H4 (cell line): Measurements from ENCODE around the gene CR2. TPM values are rescaled to one million over a fixed set of nuclear protein-coding genes. Genes with fewer than 3 reads are reported as not detected.
"Not testable (repeated sequence)": the region's sequence is repeated elsewhere in the genome, so short reads cannot be mapped to it uniquely, and the experiment has no call there.

Source experiments
- DNase-seq: peaks from one replicate; pipeline ENCODE4 v3.0.0-alpha.2; 2015; ENCODE audit warnings: low spot score
- total RNA-seq: library from RNA; depleted of rRNA; stranded (reverse); fragments of >200 nt; shearing (Covaris generic); gene quantifications from 2 replicates; pipeline ENCODE4 v1.2.3, GENCODE V29; 2014

Gene CR2
- total RNA-seq, 1 experiment from 2014 or later = 0.08 TPM

DNA sequence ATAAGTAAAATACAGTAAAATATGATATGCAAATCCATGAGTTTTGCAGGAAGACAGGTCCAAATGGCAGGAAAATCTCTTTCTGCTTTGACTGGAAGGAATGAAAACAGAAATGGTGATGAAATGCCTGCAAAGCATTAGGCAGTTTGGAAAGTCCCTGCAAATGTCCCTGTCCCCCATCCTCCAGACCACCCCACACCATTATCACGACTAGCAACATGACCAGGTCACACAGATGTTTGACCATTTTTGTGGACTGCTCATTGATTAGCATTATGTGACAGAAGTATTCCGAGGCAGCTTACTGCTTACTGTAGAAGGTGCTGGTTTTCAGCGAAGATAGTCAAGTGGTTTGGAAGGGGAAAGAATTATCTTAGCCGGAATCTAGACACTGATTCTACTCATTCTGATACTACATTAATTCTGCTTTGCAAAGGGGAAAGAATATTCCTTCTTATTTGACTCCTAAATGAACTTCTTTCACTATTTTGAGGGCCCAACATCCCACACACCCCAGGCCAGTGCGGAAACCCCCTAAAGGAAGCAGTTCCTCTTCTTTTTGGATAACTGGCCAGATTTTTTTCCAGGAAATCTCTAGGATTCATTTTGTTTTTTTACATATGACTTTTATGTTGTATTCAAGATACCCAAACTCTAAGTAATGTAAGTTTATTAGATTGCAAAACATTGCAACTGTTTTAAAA lies 9.5 kb upstream of the CR2 start:
- no peak for DNase-seq

GRCh38 chr1:207453710-207454045 lies 450 bp upstream of the CR2 start:
- no peak for DNase-seq

- DNase-seq = no peak
Measured at GRCh38 chr1:207455183-207455754, 1.1 kb downstream of the CR2 start.

DNA sequence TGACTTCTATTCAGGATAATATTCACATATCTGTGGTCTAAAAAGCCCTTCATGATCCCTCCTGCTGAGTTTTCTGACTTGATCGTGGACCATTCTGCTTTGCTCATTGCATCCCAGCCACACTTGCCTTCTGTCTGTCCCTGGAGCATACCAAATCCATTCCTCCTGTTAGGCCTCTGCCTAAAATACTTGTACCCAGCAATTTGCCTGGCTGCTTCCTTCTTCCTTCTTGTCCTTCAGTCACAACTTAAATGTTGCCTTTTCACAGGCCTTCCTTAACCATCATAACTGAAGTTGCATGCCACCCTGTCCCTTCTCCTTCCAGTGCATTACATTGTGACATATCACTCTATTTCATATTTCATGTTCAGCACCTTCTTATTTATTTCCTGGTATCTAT lies 4.3 kb downstream of the CR2 start:
- no peak for DNase-seq

- DNase-seq = no peak
Measured at GRCh38 chr1:207459008-207459407, 4.9 kb downstream of the CR2 start.

- no peak for DNase-seq
Measured at GRCh38 chr1:207461649-207462048, 7.5 kb downstream of the CR2 start.

GRCh38 chr1:207462535-207462934 lies 8.4 kb downstream of the CR2 start:
- DNase-seq = no peak

DNA sequence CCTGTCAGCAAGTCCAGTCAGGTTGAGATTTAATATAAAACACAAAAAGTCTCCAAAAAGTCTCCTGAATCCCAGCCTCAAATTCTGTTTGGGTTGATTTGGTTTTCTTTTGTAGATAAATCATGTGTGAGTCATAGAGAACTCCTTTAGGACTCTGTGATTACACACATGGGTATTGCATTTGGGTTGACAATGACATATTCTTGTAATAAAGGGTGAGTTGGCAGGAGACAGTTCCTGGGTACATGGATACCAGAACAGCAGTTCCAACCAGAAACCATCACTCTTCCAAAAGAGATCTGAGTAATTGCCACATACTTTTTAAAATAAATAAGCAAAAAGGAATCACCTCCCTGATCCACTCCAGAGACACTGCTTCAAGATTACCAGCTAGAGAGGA lies 8.9 kb downstream of the CR2 start:
- peak; percentile 25 for DNase-seq

GRCh38 chr1:207463571-207463970 lies 9.4 kb downstream of the CR2 start:
- DNase-seq = no peak

GRCh38 chr1:207470927-207471326 lies 16.8 kb downstream of the CR2 start:
- DNase-seq = no peak

- no peak for DNase-seq
Measured at GRCh38 chr1:207474210-207474609, 20.1 kb downstream of the CR2 start.

DNA sequence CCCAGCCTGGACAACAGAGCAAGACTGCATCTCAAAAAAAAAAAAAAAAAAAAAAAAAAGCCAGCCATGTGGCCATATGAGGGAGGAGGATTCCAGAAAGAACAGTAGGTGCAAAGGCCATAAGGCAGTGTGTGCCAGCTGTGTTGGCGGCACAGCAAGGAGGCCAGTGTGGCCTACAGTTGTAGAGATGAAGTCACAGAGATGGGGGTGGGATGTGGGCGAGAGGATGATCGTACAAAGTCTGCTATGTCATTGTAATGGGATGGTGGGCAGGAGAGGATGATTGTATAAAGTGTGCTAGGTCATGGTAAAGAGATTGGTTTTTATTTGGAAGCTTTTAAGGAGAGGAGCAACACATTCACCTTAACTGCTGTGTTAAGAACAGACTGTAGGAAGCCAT lies 32.1 kb downstream of the CR2 start:
- DNase-seq = no peak

GRCh38 chr1:207487636-207488035 lies 33.5 kb downstream of the CR2 start:
- DNase-seq = no peak

- no peak for DNase-seq
Measured at GRCh38 chr1:207493212-207493611, 39.1 kb downstream of the CR2 start.

- no peak for DNase-seq
Measured at GRCh38 chr1:207494171-207494570, 40.0 kb downstream of the CR2 start.

GRCh38 chr1:207495281-207495680 lies 41.2 kb downstream of the CR2 start:
- DNase-seq = not testable (repeated sequence)

DNA sequence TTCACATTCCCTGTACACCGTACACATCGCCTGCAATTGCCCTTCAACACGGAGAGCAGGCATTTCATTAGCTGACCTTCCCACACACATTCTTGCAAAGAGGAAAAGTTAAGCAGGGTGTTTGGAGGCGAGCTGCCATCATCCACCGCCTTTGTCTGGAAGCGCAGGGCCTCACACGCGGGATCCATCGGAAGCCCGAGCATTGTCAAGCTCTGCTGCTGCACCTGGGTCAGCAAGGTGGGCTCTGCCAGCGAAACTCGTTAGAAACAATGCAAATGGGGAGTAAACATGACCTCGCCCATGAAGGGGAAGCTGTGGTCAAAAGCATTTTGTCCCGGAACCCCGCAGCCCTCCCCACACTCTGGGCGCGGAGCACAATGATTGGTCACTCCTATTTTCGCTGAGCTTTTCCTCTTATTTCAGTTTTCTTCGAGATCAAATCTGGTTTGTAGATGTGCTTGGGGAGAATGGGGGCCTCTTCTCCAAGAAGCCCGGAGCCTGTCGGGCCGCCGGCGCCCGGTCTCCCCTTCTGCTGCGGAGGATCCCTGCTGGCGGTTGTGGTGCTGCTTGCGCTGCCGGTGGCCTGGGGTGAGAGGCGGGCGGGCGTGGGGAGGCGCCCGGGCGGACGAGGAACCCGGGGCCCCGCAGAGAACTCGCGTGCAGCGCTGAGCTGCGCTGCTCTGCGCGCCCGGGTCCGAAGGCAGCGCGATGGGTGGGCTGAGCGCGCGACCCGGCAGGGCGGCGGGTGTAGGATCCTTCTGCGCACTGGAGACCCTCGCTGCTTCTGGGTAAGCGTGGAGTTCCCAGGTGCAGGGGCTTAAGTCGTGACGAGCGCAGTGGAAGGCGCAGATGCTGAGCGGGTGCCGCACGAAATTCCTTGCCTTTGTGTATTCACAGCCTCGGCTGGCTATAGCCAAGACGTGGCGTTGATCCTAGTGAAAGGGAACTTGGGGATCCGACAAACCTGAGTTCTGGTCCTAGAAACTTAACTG lies 42.0 kb downstream of the CR2 start, which contains the start of gene CR1:
Gene CR1 (plus strand): TSS at position 357 of the 992 bp plus-strand sequence. CDS start 111 bp downstream, at position 468.
- no peak for DNase-seq

GRCh38 chr1:207497941-207498340 lies 43.8 kb downstream of the CR2 start:
- DNase-seq = no peak

DNA sequence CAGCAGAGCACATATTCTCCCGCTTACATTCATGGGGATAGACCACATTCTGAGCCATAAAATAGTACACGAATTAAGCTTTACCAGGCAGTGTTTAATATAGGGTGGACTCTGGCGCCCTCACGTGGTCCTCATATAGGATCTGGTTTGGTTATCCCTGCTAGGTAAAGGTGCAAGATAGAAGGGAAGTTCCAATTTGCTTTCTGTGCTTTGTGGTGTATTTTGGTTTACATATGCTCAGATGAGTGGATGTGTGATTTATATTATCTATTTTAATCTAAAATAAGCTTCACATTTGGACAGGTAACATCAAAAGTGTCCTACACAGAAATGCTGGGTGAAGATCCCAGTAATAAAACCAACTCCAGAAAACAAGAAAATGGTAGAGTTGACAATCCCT lies 45.4 kb downstream of the CR2 start:
- peak; percentile 66 for DNase-seq

DNA sequence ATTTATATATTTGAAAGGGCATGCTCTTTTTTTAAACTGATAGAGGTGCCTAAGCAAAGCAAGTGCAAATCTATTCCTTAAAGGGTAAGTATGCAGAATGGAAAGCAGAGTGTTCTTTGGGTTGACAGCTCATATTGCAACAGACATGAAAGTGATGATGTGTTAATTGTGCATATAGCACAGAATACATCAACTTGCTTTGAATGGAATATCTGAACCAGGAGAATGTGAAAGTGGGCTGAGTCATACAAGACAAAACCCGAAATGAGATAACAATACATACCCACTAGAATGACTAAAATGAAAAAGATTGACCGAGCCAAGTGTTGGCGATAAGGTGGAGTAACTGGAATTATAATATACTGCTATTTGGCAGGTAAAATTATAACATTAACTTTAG lies 46.2 kb downstream of the CR2 start:
- no peak for DNase-seq

- no peak for DNase-seq
Measured at GRCh38 chr1:207501071-207501470, 46.9 kb downstream of the CR2 start.

DNA sequence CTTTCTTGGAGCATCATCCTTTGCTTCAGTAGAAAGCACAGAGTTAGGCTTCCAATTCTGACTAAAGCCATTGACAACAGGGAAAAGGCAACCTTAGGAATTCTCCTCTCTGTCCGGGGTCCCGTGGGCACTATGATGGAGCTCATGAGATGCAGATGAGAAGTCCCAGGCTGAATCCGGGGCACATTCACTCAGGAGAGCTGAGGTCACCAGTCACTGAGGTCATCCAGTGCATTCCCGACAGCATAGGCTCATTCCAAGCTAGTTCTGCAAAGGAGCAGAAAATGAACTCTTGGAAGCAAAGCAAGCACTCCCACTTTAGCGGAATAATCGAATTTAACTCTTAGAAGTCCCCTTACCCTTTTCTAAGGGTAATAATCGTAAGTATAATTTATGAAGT lies 48.6 kb downstream of the CR2 start:
- DNase-seq = no peak

- DNase-seq = no peak
Measured at GRCh38 chr1:207503950-207504349, 49.8 kb downstream of the CR2 start.
